Aorta (tissue), 5 donors: ENCODE data around the gene SRGAP1. TPM values are rescaled to one million over a fixed set of nuclear protein-coding genes. Genes with fewer than 3 reads are reported as not detected.

ENCODE experiments used
- ATAC-seq: fragments of 200-7000 bp; cut with Tn5 transposase; one replicate; pipeline ENCODE4 v1.9.1; 2022; ENCODE audit warnings: moderate library complexity; ENCODE audit not compliant: low FRiP score
- DNase-seq, 2 donors: peaks; one replicate each; pipeline ENCODE4 v3.0.0-alpha.2; 2020
- H3K27ac ChIP-seq, 2 donors: one replicate each; pipeline ENCODE4 v1.5.1; 2013; ENCODE audit warnings: low read length in 2 of 2, mild to moderate bottlenecking in 2 of 2, moderate library complexity in 2 of 2, control low read depth in 1 of 2, inconsistent platforms in 1 of 2, low read depth in 1 of 2
- H3K27me3 ChIP-seq, 2 donors: one replicate each; pipeline ENCODE4 v1.6.1; 2013; ENCODE audit warnings: control low read depth in 1 of 2, low read length in 1 of 2, mild to moderate bottlenecking in 1 of 2, moderate library complexity in 1 of 2; ENCODE audit not compliant: insufficient read depth in 2 of 2, control insufficient read depth in 1 of 2
- H3K36me3 ChIP-seq, 2 donors: one replicate each; pipeline ENCODE4 v1.6.1; 2013; ENCODE audit warnings: control low read depth in 1 of 2, low read length in 1 of 2, mild to moderate bottlenecking in 1 of 2; ENCODE audit not compliant: insufficient read depth in 2 of 2, control insufficient read depth in 1 of 2
- H3K4me1 ChIP-seq, 2 donors: one replicate each; pipeline ENCODE4 v1.6.1; 2013; ENCODE audit warnings: low read length in 2 of 2, control low read depth in 1 of 2, mild to moderate bottlenecking in 1 of 2, moderate library complexity in 1 of 2; ENCODE audit not compliant: insufficient read depth in 2 of 2, control insufficient read depth in 1 of 2
- H3K4me3 ChIP-seq, 2 donors: one replicate each; pipeline ENCODE4 v1.5.1; 2013; ENCODE audit warnings: low read length in 2 of 2, control low read depth in 1 of 2, mild to moderate bottlenecking in 1 of 2
- H3K9me3 ChIP-seq: one replicate; pipeline ENCODE4 v1.6.1; 2013; ENCODE audit warnings: mild to moderate bottlenecking, low read length; ENCODE audit not compliant: control insufficient read depth
- WGBS, 2 donors: extraction: QIAGEN DNeasy Blood & Tissue Kit; methylation state at CpG; one replicate each; pipeline ENCODE4 v1.1.7; 2013; 5-methylcytosine and 5-hydroxymethylcytosine counted together
- intact Hi-C, 2 donors: fragments of 100-400 bp; cut with DNase I; formaldehyde crosslinking; loops; one replicate each; pipeline versions ENCODE4 v1.14.2 to v1.15.0; 2022
- polyA plus RNA-seq, 2 donors: library from polyadenylated mRNA; stranded (reverse); fragments of 200-250 nt; gene quantifications; one replicate each; pipeline ENCODE4 v1.2.3, GENCODE V29; 2013
- total RNA-seq, 2 donors: library from RNA; stranded (reverse); fragmentation: NEBNext Ultra II Directional; extraction: Animal tissue kit (Norgen Biotek cat#: 25700); gene quantifications; one replicate each; pipeline ENCODE4 v1.2.1, GENCODE V29; 2021
- donor health status: healthy with polysubstance abuse.
- donor health status: Bipolar disorder and iron deficiency.
- donor health status: DM: no; HTN: no; CAD: no.
- donor health status: DM: no; HTN: no; CAD: no.
- donor health status: DM: yes; HTN: yes; CAD: no.

The SRGAP1 gene
- total and polyA plus RNA-seq, 4 donors = 0.88 to 15.5 (median 6.0) TPM

DNA sequence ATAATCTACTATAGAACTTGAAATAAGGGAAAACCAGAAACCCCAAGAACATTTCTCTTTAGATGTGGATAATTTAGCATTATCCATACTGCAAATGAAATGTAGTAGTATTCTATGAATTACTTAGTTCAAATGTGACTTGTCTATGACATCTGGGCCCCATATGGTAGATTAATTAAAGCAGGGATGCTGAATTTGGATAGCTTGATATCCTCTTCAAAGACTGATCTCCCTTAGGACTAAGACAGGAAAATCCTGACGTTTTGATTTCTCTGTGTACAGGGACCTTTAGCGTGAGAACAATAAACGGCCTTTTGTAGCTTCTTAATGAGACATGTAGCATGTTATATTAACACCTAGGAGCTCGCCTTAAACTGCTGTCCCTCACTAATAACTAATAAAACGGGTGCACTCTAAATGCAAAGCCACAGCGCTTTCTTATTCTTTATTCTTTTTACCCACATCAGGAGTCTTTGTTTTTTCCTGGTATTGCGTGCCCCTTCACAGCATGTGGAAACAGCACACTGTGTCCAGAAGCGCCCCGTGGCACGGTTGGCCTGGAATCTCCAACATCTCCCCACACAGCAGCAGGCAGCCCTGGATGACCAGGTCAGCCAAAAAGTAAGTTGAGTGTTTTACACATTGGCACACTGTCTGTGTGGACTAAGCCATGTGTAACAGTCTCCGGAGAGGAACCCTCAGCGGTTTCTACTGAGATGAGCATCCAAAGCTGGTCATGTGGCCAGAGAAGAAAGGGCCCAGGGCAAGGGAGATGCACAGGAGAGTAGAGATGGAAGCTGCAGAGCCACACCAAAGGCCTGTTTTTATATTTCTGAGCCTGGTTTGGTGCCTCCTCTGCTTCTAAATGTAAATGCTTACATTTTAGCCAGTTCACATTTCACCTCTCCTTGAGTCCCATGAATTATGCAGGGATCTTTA, 93.1 kb downstream of the SRGAP1 start:
- Histone ChIP-seq H3K27ac (no peak overlapping the region), H3K4me1 (no peaks in the 10 kb centered on the region), H3K27me3 (no peaks in the 10 kb centered on the region), H3K4me3 (no peak overlapping the region), H3K36me3 (no peaks in the 10 kb centered on the region), H3K9me3 (no peaks in the 10 kb centered on the region)
- intact Hi-C loops = no loop called here
- DNase-seq (no peak), ATAC-seq (no peak)
- 89 to 91% methylated on average over 12 of the region's 12 CpGs for WGBS, 2 donors

DNA sequence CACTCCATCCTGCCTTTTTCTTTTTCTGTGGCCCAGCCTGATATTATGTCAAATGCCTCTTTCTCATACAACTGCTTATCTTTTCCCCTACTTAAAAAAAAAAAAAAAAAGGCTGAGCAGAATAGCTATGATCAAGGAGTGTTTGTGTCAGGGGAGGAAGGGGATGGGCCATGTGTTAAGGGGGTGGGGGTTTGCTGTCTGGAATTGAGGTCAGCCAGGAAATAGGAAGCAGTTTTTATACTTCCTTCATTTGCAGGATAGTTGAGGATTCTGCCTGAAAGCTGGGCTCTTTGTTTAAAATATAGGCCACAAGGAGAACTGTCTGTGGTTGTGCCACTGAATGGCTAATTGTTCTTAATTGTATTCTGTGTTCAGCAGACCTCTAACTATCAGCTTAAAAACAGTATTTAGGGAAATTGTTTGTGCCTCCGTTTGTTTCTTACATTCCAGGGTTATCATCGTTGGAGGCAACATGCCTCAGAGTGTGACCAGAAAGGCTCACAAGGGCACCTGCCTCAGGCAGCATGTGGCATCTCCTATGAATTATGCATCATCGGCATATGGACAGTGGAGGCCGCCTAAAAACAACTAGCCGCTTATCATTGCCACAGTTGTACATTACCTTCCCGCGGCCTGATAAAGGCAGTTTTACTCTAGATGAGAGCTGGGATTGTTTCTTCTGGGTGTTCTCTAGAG, 96.0 kb downstream of the SRGAP1 start:
- Histone ChIP-seq H3K4me3 (no peak overlapping the region), H3K27me3 (no peaks in the 10 kb centered on the region), H3K27ac (no peak overlapping the region), H3K36me3 (no peaks in the 10 kb centered on the region), H3K4me1 (no peaks in the 10 kb centered on the region), H3K9me3 (no peaks in the 10 kb centered on the region)
- intact Hi-C loops = no loop called here
- ATAC-seq (no peak), DNase-seq (no peak)
- whole genome bisulfite sequencing, 2 donors = 84 to 88% methylated on average over 7 of the region's 7 CpGs

DNA sequence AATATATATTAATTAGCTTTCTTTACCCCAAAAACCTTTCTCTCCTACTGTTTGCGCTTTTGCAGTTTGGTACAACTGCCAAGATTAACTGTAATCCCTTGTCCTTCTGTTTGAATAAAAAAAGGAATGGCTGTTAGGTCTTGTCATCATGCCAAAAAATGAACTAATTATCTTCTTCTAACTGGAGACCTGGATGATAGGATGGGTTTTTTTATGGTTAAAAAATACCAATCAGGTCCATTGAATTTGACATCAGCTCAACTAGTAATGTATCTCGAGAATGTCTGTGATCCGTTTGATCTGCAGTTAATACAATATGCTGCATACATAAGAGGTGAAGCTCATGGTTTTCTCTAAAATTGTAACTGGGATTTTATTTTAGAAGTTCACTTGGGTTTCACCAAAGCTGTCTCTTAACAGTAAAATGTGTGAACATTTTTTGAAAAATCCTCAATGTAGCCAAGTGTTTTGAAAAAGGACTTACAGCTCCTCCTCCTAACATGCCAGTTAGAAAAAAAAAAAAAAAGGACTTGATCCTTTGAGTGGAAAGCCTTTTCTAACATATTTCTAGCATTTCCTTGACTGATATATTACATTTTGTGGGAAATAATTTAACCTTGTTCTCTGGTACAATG, 96.8 kb downstream of the SRGAP1 start:
- Histone ChIP-seq H3K36me3 (no peaks in the 10 kb centered on the region), H3K27ac (no peak overlapping the region), H3K4me1 (no peaks in the 10 kb centered on the region), H3K27me3 (no peaks in the 10 kb centered on the region), H3K4me3 (no peak overlapping the region), H3K9me3 (no peaks in the 10 kb centered on the region)
- WGBS, 2 donors = 87 to 91% methylated on average over 3 of the region's 3 CpGs
- ATAC-seq = no peak
- no peak for DNase-seq
- intact Hi-C loops = no loop called here

DNA sequence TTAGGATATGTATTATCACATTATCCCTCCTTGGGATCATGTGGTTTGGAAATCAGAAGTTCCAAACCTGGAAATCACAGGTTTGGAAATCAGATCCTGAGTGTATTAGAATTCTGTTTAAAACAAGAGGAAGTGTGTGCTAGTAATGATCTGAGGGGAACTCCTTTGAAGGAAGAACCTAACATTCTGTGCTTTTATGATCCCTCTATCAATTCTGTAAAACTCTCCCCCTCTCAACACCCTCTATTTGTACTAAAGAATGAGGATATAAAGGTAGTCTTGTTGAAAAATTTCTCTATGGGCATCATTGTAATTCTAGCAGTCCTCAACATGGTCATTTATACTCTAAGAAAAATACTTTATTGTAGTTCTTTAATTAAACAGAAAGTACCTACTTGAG, 97.4 kb downstream of the SRGAP1 start:
- H3K9me3 ChIP-seq = no peaks in the 10 kb centered on the region
- no peaks in the 10 kb centered on the region for H3K4me1 ChIP-seq
- H3K4me3 ChIP-seq = no peak overlapping the region
- ATAC-seq = no peak
- intact Hi-C loops = no loop called here
- H3K27me3 ChIP-seq = no peaks in the 10 kb centered on the region
- no peaks in the 10 kb centered on the region for H3K36me3 ChIP-seq
- H3K27ac ChIP-seq = no peak overlapping the region
- DNase-seq = no peak

DNA sequence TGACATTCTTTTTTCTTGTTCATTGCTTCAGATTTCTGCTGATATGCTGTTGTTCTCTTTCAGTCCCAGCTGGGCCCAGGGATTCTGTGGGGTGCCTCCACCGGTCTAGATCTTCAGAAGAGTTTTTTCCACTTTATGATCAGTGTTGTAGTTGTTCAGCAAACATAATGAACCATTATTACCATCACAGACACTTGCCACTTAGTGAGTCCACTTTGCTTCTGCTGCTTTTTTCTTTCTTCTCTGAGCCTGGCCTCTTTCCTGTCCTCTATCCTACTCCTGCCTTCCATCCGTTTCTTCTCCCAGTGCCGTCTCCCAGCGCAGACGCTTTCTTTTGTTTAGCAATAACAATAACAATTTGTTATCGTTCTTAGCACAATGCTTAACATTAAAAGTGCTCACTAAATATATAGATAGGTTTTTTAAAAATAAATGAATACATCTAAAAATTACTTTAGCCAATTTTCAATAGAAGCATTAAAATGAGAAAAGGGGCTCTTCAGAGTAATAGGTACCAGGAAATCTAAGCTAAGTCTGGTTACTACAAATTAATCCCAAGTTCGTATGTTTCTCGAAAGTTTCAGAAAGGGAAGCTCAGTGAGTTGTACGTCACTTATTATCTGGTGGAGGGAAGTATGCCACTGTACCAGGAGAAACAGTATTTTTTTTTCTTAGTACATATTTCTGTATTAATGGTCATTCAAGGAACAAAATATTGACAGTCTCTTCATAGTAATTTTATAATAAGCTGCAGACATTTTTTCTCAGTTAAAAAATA, 98.2 kb downstream of the SRGAP1 start:
- no peak for ATAC-seq
- no peak overlapping the region for H3K27ac ChIP-seq
- WGBS, 2 donors = 92 to 95% methylated on average over 9 of the region's 9 CpGs
- no peaks in the 10 kb centered on the region for H3K36me3 ChIP-seq
- no peaks in the 10 kb centered on the region for H3K27me3 ChIP-seq
- H3K4me1 ChIP-seq = no peaks in the 10 kb centered on the region
- no peak for DNase-seq
- intact Hi-C loops = no loop called here
- H3K4me3 ChIP-seq = no peak overlapping the region
- no peaks in the 10 kb centered on the region for H3K9me3 ChIP-seq

DNA sequence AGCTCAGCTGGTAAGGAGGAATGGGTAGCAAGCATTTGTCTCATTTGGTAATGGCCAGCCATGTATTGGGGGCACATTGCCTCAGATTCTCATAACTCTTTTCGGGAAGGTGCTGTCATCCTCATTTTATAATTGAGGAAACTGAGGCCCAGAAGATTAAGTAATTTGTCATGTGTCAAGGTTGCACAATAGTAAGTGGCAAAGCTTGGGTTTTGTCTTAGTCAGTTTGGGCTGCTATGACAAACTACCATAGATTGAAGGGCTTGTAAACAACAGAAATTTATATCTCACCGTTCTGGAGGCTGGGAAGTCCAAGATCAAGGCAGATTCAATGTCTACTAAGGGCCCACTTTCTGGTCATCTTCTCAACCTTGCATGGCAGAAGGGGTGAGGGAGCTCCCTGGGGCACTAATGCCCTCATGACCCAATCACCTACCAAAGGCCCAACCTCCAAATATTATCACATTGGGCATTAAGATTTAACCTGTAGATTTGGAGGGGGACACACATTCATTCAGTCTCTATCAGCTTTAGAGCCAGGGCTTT, 99.6 kb downstream of the SRGAP1 start:
- Histone ChIP-seq H3K27me3 (no peaks in the 10 kb centered on the region), H3K27ac (no peak overlapping the region), H3K4me3 (no peak overlapping the region), H3K36me3 (no peaks in the 10 kb centered on the region), H3K9me3 (no peaks in the 10 kb centered on the region), H3K4me1 (no peaks in the 10 kb centered on the region)
- DNase-seq (no peak), ATAC-seq (no peak)
- intact Hi-C loops = no loop called here
- WGBS, 2 donors = 94 to 96% methylated on average over 2 of the region's 2 CpGs

DNA sequence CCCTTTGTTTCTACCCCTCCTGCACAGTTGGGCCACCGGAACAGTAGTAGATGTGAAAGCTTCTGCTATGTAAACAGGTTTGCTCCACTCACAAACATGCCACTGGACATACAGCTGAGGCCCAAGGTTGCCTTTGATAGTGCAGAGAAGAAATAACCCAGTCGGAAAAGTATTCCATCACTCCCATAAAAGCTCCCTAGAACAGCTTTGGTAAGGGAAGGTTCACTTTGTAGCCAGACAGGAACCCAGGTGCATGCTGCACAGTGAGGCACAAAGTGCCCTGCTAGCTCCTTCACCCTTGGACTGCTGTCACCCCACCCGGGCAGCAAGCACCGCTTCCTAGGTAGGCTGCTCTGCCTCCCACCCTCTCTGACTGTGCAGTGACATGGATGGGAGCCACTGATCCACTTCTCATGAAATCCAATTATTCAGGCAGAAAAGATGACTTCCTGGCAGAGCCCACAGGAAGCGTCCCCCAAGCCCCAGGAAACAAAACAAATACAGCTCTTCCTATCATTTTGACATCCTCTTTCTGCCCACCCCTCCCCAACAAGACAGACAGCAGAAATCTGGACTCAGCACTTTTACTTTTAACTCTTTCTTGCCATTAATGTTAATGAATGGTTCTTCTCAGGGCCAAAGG, 100.2 kb downstream of the SRGAP1 start:
- H3K36me3 ChIP-seq = no peaks in the 10 kb centered on the region
- ATAC-seq (peak; percentile 48), DNase-seq (no peak)
- intact Hi-C loops = no loop called here
- H3K27ac ChIP-seq = no peak overlapping the region
- WGBS, 2 donors = 83 to 89% methylated on average over 5 of the region's 5 CpGs
- no peaks in the 10 kb centered on the region for H3K9me3 ChIP-seq
- no peak overlapping the region for H3K4me3 ChIP-seq
- no peaks in the 10 kb centered on the region for H3K27me3 ChIP-seq
- H3K4me1 ChIP-seq = no peaks in the 10 kb centered on the region

DNA sequence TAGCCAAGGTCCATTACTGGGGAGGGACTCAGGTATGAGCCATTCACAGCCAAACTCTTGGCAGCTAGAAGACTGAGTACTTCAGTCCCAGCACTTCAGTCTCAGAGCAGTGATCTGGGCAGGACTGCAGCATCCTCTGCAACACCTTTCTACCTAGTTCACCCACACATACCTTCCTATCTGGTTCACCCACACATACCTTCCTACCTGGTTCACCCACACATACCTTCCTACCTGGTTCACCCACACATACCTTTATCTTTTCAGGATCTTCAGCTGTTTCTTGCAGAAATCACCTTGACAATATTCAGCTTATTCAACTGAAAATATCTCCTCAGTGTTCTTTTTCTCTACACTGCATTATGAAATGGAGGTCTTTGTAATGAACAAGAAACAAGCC, 101.3 kb downstream of the SRGAP1 start:
- Histone ChIP-seq H3K9me3 (no peaks in the 10 kb centered on the region), H3K27me3 (no peaks in the 10 kb centered on the region), H3K36me3 (no peaks in the 10 kb centered on the region), H3K27ac (no peak overlapping the region), H3K4me1 (no peaks in the 10 kb centered on the region), H3K4me3 (no peak overlapping the region)
- intact Hi-C loops = no loop called here
- ATAC-seq (no peak), DNase-seq (no peak)
